ENCODE results near the gene CDKN2B.

GRCh38 chr9:21995666-21996398, 13.3 kb downstream of the CDKN2B start:
- TF ChIP-seq POLR2AphosphoS5 (IDR thresholded peaks at IDR 0.05) (no peak), POLR2A (IDR thresholded peaks at IDR 0.05) (no peak)
